ENCODE results near the gene NKX1-2.
A peak's percentile ranks its signal among the peaks of the same experiment; 100 is the strongest.

The NKX1-2 gene

DNA sequence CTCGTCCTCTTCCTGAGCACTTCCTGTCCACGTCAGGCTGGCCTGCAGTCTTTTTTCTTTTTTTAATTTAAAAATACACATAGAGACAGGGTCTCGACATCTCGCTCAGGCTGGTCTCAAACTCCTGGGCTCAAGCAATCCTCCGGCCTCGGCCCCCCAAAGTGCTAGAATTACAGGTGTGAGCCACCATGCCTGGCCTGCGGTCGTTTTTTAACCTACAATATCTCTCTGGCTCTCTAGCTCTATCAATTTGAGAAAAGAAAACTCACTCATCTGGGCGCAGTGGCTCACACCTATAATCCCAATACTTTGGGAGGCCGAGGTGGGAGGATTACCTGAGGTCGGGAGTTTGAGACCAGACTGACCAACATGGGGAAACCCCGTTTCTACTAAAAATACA lies 27.1 kb downstream of the NKX1-2 start:
- Histone ChIP-seq H3K9me3 (ENCODE audit: control insufficient read depth, insufficient read depth, low read depth, low read length) (no peaks in the 10 kb centered on the region), H3K4me1 (ENCODE audit: control insufficient read depth, insufficient read depth, low read length) (peaks cover 13% of the 10 kb centered on the region), H3K36me3 (ENCODE audit: control insufficient read depth in 2 of 2, insufficient read depth in 1 of 2, low read length in 2 of 2) (no peaks in the 10 kb centered on the region), H3K27ac (ENCODE audit: extremely low read depth, low read depth, low read length) (no peak overlapping the region), H3K4me3 (ENCODE audit: low read depth, low read length) (no peak overlapping the region)
- ChIA-PET POLR2A (no interaction called here), CTCF (no interaction called here)
- TF ChIP-seq, protein P1, sequence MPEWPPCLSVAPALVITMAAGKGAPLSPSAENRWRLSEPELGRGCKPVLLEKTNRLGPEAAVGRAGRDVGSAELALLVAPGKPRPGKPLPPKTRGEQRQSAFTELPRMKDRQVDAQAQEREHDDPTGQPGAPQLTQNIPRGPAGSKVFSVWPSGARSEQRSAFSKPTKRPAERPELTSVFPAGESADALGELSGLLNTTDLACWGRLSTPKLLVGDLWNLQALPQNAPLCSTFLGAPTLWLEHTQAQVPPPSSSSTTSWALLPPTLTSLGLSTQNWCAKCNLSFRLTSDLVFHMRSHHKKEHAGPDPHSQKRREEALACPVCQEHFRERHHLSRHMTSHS (tag by site-specific recombination; IDR thresholded peaks at IDR 0.05), result no peak
- TF ChIP-seq KLF1 (tag by site-specific recombination; IDR thresholded peaks at IDR 0.05), result no peak
- TF ChIP-seq ZNF202 (tag by site-specific recombination; IDR thresholded peaks at IDR 0.05; ENCODE audit: borderline replicate concordance), result no peak
- no peak for TF ChIP-seq ZNF239 (tag by site-specific recombination; IDR thresholded peaks at IDR 0.05)
- no peak for TF ChIP-seq BCL11A (tag by site-specific recombination; IDR thresholded peaks at IDR 0.05; ENCODE audit: low read depth)
- TF ChIP-seq ZNF629 (tag by site-specific recombination; IDR thresholded peaks at IDR 0.05), result no peak
- TF ChIP-seq, protein P2, sequence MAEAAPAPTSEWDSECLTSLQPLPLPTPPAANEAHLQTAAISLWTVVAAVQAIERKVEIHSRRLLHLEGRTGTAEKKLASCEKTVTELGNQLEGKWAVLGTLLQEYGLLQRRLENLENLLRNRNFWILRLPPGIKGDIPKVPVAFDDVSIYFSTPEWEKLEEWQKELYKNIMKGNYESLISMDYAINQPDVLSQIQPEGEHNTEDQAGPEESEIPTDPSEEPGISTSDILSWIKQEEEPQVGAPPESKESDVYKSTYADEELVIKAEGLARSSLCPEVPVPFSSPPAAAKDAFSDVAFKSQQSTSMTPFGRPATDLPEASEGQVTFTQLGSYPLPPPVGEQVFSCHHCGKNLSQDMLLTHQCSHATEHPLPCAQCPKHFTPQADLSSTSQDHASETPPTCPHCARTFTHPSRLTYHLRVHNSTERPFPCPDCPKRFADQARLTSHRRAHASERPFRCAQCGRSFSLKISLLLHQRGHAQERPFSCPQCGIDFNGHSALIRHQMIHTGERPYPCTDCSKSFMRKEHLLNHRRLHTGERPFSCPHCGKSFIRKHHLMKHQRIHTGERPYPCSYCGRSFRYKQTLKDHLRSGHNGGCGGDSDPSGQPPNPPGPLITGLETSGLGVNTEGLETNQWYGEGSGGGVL (tag by site-specific recombination; IDR thresholded peaks at IDR 0.05), result no peak
- TF ChIP-seq ZNF654 (tag by site-specific recombination; IDR thresholded peaks at IDR 0.05; ENCODE audit: low read depth), result no peak
- no peak for TF ChIP-seq TCF7L2 (IDR thresholded peaks at IDR 0.05; ENCODE audit: borderline replicate concordance, low read depth, low read length)
- TF ChIP-seq ZNF24 (tag by site-specific recombination; IDR thresholded peaks at IDR 0.05), result no peak
- TF ChIP-seq, protein P3, sequence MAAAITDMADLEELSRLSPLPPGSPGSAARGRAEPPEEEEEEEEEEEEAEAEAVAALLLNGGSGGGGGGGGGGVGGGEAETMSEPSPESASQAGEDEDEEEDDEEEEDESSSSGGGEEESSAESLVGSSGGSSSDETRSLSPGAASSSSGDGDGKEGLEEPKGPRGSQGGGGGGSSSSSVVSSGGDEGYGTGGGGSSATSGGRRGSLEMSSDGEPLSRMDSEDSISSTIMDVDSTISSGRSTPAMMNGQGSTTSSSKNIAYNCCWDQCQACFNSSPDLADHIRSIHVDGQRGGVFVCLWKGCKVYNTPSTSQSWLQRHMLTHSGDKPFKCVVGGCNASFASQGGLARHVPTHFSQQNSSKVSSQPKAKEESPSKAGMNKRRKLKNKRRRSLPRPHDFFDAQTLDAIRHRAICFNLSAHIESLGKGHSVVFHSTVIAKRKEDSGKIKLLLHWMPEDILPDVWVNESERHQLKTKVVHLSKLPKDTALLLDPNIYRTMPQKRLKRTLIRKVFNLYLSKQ (tag by site-specific recombination; IDR thresholded peaks at IDR 0.05; ENCODE audit: borderline replicate concordance), result no peak
- no peak for TF ChIP-seq ZNF777 (tag by site-specific recombination; IDR thresholded peaks at IDR 0.05; ENCODE audit: borderline replicate concordance)
- TF ChIP-seq ZNF133 (tag by site-specific recombination; IDR thresholded peaks at IDR 0.05), result no peak
- TF ChIP-seq, protein P4, sequence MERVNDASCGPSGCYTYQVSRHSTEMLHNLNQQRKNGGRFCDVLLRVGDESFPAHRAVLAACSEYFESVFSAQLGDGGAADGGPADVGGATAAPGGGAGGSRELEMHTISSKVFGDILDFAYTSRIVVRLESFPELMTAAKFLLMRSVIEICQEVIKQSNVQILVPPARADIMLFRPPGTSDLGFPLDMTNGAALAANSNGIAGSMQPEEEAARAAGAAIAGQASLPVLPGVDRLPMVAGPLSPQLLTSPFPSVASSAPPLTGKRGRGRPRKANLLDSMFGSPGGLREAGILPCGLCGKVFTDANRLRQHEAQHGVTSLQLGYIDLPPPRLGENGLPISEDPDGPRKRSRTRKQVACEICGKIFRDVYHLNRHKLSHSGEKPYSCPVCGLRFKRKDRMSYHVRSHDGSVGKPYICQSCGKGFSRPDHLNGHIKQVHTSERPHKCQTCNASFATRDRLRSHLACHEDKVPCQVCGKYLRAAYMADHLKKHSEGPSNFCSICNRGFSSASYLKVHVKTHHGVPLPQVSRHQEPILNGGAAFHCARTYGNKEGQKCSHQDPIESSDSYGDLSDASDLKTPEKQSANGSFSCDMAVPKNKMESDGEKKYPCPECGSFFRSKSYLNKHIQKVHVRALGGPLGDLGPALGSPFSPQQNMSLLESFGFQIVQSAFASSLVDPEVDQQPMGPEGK (tag by site-specific recombination; IDR thresholded peaks at IDR 0.05), result no peak
- TF ChIP-seq ZNF10 (tag by site-specific recombination; IDR thresholded peaks at IDR 0.05), result no peak
- TF ChIP-seq SCRT1 (tag by site-specific recombination; IDR thresholded peaks at IDR 0.05; ENCODE audit: borderline replicate concordance), result no peak
- TF ChIP-seq ZNF221 (tag by site-specific recombination; IDR thresholded peaks at IDR 0.05; ENCODE audit: borderline replicate concordance), result no peak
- TF ChIP-seq ZBTB48 (tag by site-specific recombination; IDR thresholded peaks at IDR 0.05), result no peak

DNA sequence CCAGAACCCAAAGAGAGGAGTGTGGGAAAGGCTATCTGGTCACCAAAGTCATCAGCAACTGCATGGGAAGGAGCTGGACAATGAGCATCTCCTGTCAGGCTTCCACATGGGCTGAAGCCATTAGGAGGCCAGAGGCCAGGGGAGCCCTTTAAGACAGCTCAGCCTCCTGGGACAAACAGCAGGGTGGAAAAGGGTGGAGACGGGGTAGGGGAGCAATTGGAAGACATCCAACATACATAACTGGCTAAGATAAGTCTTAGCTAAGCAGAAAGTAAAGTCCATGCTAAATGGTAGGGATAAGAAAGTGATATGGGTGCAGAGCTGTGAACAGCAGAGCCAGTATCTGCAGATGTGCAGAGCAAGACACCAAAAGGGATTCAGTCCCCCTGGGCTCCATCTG lies 29.6 kb downstream of the NKX1-2 start:
- peaks cover 22% of the 10 kb centered on the region for H3K4me1 ChIP-seq (ENCODE audit: control insufficient read depth, insufficient read depth, low read length)
- no peaks in the 10 kb centered on the region for H3K9me3 ChIP-seq (ENCODE audit: control insufficient read depth, insufficient read depth, low read depth, low read length)
- no peak overlapping the region for H3K4me3 ChIP-seq (ENCODE audit: low read depth, low read length)
- ChIA-PET CTCF (interaction anchor here (0.8 kb wide), 2 partner anchors 16 to 19 kb away, joined by 3 to 4 read pairs; no protein-coding TSS in a partner anchor), POLR2A (interaction anchor here (0.9 to 1.5 kb wide), 2 partner anchors 9 to 41 kb away, joined by 3 read pairs; partner anchors contain the start of gene LHPP)
- no peak overlapping the region; the same call in 1 of the 2 replicates for H3K27ac ChIP-seq (ENCODE audit: extremely low read depth, low read depth, low read length)
- H3K36me3 ChIP-seq (ENCODE audit: control insufficient read depth in 2 of 2, insufficient read depth in 1 of 2, low read length in 2 of 2), result peaks cover 0 to 3% of the 10 kb centered on the region in 2 experiments; a peak in 1 of 3 replicates
- no peak for TF ChIP-seq ZNF792 (tag by site-specific recombination; IDR thresholded peaks at IDR 0.05)
- TF ChIP-seq ZNF677 (tag by site-specific recombination; IDR thresholded peaks at IDR 0.05), result no peak
- TF ChIP-seq, protein P5, sequence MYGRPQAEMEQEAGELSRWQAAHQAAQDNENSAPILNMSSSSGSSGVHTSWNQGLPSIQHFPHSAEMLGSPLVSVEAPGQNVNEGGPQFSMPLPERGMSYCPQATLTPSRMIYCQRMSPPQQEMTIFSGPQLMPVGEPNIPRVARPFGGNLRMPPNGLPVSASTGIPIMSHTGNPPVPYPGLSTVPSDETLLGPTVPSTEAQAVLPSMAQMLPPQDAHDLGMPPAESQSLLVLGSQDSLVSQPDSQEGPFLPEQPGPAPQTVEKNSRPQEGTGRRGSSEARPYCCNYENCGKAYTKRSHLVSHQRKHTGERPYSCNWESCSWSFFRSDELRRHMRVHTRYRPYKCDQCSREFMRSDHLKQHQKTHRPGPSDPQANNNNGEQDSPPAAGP (tag by site-specific recombination; IDR thresholded peaks at IDR 0.05), result no peak
- TF ChIP-seq ZNF404 (tag by site-specific recombination; IDR thresholded peaks at IDR 0.05), result no peak
- no peak for TF ChIP-seq ZNF391 (tag by site-specific recombination; IDR thresholded peaks at IDR 0.05; ENCODE audit: borderline replicate concordance, low read depth)
- TF ChIP-seq, protein P6, sequence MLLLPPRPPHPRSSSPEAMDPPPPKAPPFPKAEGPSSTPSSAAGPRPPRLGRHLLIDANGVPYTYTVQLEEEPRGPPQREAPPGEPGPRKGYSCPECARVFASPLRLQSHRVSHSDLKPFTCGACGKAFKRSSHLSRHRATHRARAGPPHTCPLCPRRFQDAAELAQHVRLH (tag by site-specific recombination; IDR thresholded peaks at IDR 0.05), result 0 out of 2 replicates have a peak, but pooled peaks have one; percentile 52
- TF ChIP-seq ZNF600 (tag by site-specific recombination; IDR thresholded peaks at IDR 0.05), result peak; percentile 80
- no peak for TF ChIP-seq BCL11B (tag by site-specific recombination; IDR thresholded peaks at IDR 0.05; ENCODE audit: low read depth)
- no peak for TF ChIP-seq ZNF514 (tag by site-specific recombination; IDR thresholded peaks at IDR 0.05)
- no peak for TF ChIP-seq ZNF324 (tag by site-specific recombination; IDR thresholded peaks at IDR 0.05)
- no peak for TF ChIP-seq ZNF132 (tag by site-specific recombination; IDR thresholded peaks at IDR 0.05; ENCODE audit: borderline replicate concordance)
- no peak for TF ChIP-seq ZBTB48 (tag by site-specific recombination; IDR thresholded peaks at IDR 0.05)
- no peak for TF ChIP-seq SP7 (tag by site-specific recombination; IDR thresholded peaks at IDR 0.05)
